Measurements from ENCODE around the gene XPNPEP2. TPM values are rescaled to one million over a fixed set of nuclear protein-coding genes. Genes with fewer than 3 reads are reported as not detected.

XPNPEP2 gene
- total RNA-seq, 3 donors from 2014 or later = 0.44 to 12.8 (median 3.9) TPM

- Histone ChIP-seq H3K27ac (no peak overlapping the region), H3K4me3 (no peak overlapping the region), H3K4me1 (no peaks in the 10 kb centered on the region), H3K9me3 (no peaks in the 10 kb centered on the region), H3K36me3 (no peaks in the 10 kb centered on the region), H3K27me3 (peaks cover 0 to 29% of the 10 kb centered on the region in 2 donors)
- no peak for DNase-seq (ENCODE audit: low spot score in 2 of 2)
- intact Hi-C loops (cut with DNase I; ENCODE audit: low total_unique reads) = no loop called here
- TF ChIP-seq CTCF (IDR thresholded peaks at IDR 0.05) (no peak), POLR2A (IDR thresholded peaks at IDR 0.05) (no peak), POLR2AphosphoS5 (IDR thresholded peaks at IDR 0.05) (no peak)
These were observed 44.5 kb downstream of the XPNPEP2 start for GRCh38 chrX:129783291-129783713.

GRCh38 chrX:129784371-129784770 is 45.6 kb downstream of the XPNPEP2 start:
- Histone ChIP-seq H3K27ac (no peak overlapping the region), H3K9me3 (no peaks in the 10 kb centered on the region), H3K4me3 (no peak overlapping the region), H3K36me3 (no peaks in the 10 kb centered on the region), H3K4me1 (no peaks in the 10 kb centered on the region), H3K27me3 (peaks cover 0 to 28% of the 10 kb centered on the region in 2 donors)
- no peak for DNase-seq (ENCODE audit: low spot score in 2 of 2)
- TF ChIP-seq POLR2AphosphoS5 (IDR thresholded peaks at IDR 0.05) (no peak), POLR2A (IDR thresholded peaks at IDR 0.05) (no peak), CTCF (IDR thresholded peaks at IDR 0.05) (no peak)
- intact Hi-C loops (cut with DNase I; ENCODE audit: low total_unique reads) = loop anchor here (2.0 kb wide), 1 partner anchor 66 kb away; no protein-coding TSS in a partner anchor

GRCh38 chrX:129785160-129785947 is 46.6 kb downstream of the XPNPEP2 start:
- DNase-seq (ENCODE audit: low spot score in 2 of 2) = no peak

GRCh38 chrX:129786210-129786651 is 47.5 kb downstream of the XPNPEP2 start:
- no peak for DNase-seq (ENCODE audit: low spot score in 2 of 2)
- TF ChIP-seq POLR2A (IDR thresholded peaks at IDR 0.05) (no peak), CTCF (IDR thresholded peaks at IDR 0.05) (no peak), POLR2AphosphoS5 (IDR thresholded peaks at IDR 0.05) (no peak)
- H3K27me3 ChIP-seq = peaks cover 0 to 28% of the 10 kb centered on the region in 2 donors
- no peaks in the 10 kb centered on the region for H3K9me3 ChIP-seq
- no peak overlapping the region for H3K27ac ChIP-seq
- intact Hi-C loops (cut with DNase I; ENCODE audit: low total_unique reads) = no loop called here
- H3K36me3 ChIP-seq = no peaks in the 10 kb centered on the region
- no peaks in the 10 kb centered on the region for H3K4me1 ChIP-seq
- no peak overlapping the region for H3K4me3 ChIP-seq

More at GRCh38 chrX:129785160-129785947, 46.6 kb downstream of the XPNPEP2 start:
- H3K9me3 ChIP-seq = no peaks in the 10 kb centered on the region
- TF ChIP-seq POLR2AphosphoS5 (IDR thresholded peaks at IDR 0.05) (no peak), CTCF (IDR thresholded peaks at IDR 0.05) (no peak), POLR2A (IDR thresholded peaks at IDR 0.05) (no peak)
- H3K4me1 ChIP-seq = no peaks in the 10 kb centered on the region
- no peaks in the 10 kb centered on the region for H3K36me3 ChIP-seq
- intact Hi-C loops (cut with DNase I; ENCODE audit: low total_unique reads) = loop anchor here (2.0 kb wide), 1 partner anchor 67 kb away; no protein-coding TSS in a partner anchor
- H3K27ac ChIP-seq = no peak overlapping the region
- H3K4me3 ChIP-seq = no peak overlapping the region
- H3K27me3 ChIP-seq = peaks cover 0 to 28% of the 10 kb centered on the region in 2 donors

- DNase-seq (ENCODE audit: low spot score in 2 of 2) = no peak
- H3K9me3 ChIP-seq = no peaks in the 10 kb centered on the region
- H3K36me3 ChIP-seq = no peaks in the 10 kb centered on the region
- H3K27me3 ChIP-seq = peaks cover 0 to 29% of the 10 kb centered on the region in 2 donors
- no peak overlapping the region for H3K4me3 ChIP-seq
- intact Hi-C loops (cut with DNase I; ENCODE audit: low total_unique reads) = no loop called here
- H3K4me1 ChIP-seq = no peaks in the 10 kb centered on the region
- TF ChIP-seq POLR2AphosphoS5 (IDR thresholded peaks at IDR 0.05) = no peak
- TF ChIP-seq CTCF (IDR thresholded peaks at IDR 0.05) = no peak
- no peak for TF ChIP-seq POLR2A (IDR thresholded peaks at IDR 0.05)
- no peak overlapping the region for H3K27ac ChIP-seq
These were observed 48.7 kb downstream of the XPNPEP2 start for GRCh38 chrX:129787336-129788055.

All from breast epithelium (tissue), 4 donors.